Hepatic stellate cell (primary cell): ENCODE results near the gene TLE1.
A peak's percentile ranks its signal among the peaks of the same experiment; 100 is the strongest.

Source experiments
- DNase-seq: peaks from one replicate; pipeline ENCODE4 v3.0.0; 2011; ENCODE audit warnings: low spot score

TLE1 gene

DNA sequence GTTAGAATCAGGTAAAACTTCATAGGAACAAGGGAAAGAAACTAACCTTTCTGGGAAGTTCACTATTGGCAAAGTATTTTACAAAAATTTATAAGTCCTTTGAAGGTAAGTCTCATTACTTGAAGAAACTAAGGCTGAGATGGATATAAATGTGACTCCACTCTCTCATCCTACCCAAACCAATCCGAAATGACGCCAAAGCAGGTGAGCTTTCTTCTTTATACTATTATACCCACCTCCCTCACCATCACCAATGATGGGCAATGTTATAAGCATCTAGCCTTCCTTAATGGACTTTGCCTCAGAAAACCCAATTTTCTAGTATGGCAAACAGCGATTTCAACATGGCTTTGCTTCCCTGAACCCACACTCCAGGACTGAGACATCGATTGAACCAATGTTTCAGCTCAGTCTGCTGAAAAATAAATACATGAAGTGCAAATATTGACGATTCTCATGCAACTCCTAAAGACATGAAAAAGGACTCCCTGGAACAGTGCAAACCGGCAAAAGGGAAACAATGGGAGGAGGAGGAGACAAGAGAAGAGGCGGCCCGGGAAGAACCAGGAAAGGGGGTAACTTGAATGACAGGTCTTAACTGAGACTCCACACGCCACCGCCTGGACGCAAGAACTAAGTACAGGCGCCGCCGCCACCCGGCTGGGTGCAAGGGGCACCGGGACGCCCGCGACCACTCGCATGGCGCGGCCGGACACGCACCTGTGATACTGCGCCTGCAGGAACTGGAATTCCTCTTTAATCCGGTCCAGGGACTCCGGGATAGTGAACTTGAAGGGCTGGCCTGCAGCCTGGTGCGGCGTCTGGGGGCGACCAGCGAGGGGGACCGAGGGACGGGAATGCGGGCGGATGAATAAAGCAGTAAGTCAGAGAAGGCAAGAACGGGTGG lies 2.5 kb downstream of the TLE1 start:
- peak; percentile 84 for DNase-seq

DNA sequence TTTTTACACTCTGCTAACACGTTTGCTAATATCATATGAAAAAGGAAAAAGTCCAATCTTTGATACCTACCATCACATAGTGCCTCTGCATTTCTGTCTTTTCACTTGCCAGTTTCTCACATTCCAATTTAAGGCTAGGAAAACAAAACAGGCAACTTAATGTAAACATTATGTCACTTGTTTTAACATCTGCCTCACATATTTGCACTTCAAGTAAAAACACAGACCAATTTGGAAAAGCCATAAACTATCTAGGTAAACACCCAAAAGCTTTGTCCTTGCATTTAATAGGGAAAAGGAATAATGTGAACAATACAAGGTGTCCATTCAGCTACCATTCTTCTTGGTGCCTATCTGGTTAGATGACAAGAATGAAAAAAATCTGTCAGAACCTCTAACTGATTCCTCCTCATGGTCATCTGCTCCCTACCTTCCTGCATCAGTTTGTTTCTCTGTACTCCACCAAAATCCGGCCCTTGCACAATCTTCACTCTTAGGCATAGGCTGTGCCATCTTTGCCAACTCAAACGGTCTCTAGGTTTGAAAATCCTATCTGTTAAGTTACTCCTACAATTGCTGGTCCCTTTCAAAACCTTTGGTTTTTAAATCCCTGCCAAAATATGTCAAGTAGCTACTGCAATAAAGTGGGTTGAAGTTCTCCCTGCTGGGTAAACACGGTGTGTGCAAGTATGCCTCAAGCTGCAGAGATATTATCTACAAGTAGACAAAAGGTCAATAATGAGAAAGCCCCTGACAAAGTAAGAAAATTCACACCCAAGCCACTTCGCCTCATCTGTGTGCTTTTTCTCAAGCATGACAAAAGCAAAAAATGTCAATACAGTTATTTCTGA lies 3.4 kb downstream of the TLE1 start:
- peak; percentile 44 for DNase-seq

DNA sequence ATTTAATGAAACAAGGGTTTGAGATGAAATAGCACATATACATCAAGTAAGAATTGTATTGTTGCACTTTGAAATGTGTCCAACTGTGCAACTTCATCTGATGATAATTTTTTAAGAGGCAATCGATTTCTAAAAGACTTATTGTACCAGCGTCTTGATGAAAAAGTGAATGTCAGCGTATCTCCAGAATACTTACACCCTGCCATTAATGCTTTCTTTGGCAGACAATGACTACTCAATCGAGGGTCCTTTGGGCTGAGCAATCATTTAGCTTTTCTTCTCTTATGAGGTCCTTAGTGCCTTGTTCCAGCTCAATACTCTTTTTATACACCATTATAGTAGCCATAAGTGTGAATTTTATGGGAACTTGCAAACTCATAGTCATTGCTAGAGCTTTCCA lies 4.7 kb downstream of the TLE1 start:
- no peak for DNase-seq

DNA sequence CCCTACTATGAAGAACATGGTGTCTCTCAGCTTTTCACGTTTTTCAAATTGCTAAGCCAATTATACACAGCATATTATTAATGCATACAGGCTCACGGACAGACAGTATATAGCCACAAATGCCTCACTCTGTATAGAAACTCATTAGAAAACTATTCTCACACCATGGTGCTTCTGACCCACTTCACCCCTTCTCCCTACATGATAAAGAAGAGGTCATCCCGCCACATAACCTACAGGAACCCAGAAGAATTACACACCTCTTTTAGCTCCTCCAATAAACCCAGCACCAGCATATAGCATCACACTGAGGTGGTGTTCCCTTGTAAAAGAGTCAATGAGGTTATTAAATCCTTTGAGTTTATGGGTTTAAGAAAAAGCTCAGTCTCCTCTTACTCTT lies 5.6 kb downstream of the TLE1 start:
- DNase-seq = no peak

DNA sequence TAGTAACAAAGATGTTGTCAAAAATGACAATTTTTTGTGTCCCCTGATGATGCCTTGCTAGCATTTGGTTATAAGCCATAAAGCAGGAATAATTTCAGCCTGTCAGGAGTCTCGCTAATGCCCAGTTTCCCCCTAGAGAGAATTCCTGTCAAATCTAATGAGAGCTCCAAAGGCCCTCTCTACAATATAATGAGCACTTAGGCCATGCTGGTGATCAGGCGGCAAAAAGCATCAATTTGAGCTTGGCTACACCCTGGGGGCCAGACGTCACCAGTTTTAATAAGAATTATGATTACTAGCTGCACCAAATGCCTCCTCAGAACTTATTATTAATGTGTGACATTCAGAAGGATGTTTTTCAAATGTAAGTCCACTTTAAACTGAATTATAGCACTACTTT lies 6.1 kb downstream of the TLE1 start:
- no peak for DNase-seq

DNA sequence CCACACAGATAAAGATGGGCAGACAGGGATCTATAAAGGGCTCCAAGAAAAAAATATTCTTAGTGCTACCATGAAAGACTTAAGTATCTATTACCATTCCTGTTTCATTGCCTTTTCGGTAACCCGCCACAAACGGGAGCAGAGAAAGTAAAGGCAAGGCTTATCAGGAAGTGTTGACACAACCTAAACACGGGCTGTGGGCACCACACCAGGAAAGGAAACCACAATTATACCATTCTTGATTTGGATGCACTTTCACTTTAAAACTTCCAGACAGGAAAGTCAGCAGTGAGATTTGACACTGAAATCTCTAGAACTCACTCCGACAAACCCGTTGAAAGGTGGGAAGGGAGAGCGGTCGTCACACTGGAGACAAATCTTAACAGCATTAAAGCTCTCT lies 6.5 kb downstream of the TLE1 start:
- DNase-seq = no peak

DNA sequence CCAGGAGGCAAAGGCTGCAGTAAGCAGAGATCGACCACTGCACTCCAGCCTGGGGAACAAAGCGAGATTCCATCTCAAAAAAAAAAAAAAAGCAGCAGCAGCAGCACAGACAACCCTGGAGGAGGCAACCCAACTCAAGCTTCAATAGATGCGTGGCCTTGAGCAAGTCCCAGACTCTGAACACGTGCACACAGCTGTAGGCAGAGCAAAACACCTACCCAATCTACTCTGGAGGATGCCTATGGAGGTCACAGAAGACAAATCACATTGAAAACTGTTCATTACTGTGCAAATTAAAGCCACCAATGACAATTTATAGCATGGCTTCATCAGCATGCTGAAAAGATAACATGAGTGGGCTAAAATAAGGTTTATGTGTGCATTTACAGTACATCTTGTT lies 7.2 kb downstream of the TLE1 start:
- no peak for DNase-seq

DNA sequence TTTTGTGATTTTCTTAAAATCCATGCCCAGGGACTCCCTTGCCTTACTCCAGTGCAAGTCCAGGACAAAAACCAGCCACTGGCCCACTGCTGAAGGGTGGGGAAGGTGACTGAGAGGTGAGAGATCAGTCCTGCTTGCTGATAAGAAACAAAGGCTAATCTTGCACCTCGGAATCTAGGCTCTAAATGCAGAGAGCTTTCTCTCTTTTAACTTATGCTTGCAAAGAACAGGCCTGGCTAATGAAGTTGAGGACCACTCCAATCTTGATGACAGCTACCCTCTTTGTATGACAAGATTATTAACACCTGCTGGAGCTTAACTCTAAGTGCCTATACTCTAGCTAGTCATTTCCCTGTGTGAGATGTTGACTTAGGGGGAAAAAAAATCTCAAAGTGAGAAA lies 8.8 kb downstream of the TLE1 start:
- DNase-seq = no peak

DNA sequence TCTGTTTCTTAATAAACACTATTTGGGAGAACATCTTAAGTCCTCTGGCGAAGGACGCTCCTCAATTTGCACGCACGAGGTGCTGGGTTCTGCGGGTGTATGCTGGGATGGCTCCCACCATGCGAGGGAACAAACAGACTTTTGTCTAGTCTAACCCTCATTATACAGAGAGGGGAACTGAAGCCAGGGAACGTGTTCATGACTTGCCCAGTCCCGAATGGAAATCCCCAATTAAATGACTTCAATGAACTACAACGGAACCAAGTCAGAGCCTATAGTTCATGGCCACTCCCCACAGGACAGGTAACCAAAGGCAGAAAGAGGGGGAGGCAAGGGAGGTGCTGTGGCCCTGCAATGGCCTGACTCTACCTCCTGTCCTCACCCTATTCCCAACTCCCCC lies 9.3 kb downstream of the TLE1 start:
- no peak for DNase-seq

DNA sequence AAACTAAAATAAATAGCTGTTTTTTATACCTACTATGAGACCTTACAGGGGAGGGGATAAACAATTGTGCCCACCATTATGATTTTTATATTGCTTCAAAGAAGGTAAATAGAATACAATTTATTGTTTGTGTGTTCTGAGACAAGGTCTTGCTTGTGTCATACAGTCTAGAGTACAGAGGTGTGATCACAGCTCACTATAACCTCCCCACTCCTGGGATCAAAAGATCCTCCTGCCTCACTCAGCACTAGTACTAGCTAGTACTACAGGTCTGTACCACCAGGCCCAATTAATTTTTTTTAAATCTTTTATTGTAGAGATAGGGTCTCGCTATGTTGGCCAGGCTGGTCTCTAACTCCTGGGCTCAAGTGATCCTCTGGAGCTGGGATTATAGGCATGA lies 11.3 kb downstream of the TLE1 start:
- no peak for DNase-seq

DNA sequence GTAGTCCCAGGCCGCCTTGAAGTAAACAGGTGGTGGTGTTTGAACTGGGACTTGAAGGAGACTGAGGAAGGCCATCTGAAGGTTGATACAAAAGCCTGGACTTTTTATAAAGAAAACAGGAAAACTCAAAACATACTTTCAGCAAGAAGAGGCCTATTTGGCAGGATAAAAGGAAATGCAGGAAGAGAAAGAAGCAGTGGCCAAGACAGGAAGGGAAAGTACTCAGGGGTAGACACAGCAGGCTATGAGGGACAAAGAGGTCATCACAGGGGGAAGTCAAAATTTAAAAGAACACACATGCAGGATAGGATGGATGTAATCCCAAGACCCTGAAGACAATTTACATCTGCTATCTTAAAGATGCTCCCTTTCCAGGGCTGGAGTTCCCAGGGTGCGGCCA lies 13.0 kb downstream of the TLE1 start:
- DNase-seq = no peak

DNA sequence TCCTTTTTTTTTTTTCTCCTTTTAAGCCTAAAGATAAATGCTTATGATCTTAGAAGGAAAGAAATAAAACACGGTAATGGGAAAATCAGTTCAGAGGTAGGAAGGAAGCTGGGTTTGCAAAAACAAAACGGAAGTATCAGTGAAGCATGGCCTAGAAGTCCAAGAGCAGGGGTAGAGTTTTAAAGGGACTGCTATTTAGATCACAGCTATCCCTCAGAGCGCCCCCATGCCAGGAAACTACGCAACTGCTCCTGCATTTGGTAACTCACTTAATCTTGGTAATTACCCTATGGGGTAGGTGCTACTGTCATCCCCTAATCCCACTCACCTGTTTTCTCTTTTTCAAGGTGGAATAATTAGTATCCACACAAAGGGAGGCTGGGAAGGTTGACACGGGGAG lies 16.0 kb downstream of the TLE1 start:
- no peak for DNase-seq

DNA sequence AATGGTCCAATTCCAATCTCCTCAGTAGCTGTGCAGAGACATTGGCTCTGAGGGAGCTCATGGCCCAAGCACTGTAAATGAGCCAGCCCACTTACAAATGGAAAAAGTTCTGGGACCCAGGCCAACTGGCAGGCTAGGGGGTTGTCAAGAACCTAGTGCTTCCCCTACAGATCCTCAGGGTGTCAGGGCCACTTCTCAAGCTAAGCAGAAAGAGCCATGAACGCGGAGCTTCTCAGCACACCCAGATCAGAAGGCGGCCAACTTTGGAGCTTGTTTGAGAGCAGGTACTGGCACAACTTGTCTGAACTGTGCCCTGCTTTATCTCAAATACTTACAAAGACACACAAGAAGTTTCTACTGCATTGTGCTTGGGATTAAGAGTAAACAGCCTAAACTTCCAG lies 17.5 kb downstream of the TLE1 start:
- DNase-seq = no peak

DNA sequence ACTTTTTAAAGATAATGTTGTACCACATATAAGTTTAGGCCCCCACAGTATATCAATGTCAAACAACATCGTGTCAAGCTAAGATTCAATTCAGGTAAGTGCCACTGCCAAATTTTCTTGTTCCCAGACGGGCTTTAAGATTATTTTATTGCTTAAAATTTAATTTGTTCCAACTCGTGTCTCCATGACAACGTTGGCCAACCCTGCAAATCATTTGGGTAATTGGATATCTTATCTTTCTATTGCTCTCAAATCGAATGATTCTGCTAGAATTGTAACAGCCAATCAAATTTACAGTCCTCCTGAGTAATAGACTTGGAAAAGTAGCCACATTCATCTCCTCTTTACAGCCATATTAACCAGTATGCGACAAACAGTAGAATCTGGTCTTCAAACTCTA lies 19.5 kb downstream of the TLE1 start:
- no peak for DNase-seq

DNA sequence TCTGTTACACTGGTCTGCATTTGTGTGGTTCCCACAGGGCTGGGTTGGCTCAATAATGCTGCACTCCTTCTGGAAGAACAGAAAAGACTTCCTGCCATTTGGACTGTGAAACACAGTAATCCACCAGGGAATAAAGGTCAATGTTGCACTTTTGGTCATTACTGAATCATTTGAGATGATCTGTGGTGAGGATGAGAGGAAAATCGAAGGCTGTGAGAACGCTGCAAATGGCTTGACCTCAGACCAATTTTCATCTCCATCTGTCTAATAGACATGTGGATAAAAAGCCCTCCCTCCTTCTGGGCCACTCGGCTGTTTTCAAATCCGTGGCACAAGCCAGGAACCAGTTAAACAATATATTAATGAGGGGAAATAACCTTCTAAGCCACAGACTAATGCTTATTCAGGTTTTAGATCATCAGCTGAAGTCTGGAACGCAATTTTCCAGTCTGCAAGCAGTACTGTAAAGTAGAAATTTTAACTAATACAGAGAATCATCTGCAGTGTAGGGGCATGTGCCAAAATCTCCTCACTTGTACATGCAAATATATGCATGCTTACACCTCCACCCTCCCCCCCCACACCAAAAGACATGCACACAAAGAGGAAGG lies 20.2 kb downstream of the TLE1 start:
- DNase-seq = no peak

DNA sequence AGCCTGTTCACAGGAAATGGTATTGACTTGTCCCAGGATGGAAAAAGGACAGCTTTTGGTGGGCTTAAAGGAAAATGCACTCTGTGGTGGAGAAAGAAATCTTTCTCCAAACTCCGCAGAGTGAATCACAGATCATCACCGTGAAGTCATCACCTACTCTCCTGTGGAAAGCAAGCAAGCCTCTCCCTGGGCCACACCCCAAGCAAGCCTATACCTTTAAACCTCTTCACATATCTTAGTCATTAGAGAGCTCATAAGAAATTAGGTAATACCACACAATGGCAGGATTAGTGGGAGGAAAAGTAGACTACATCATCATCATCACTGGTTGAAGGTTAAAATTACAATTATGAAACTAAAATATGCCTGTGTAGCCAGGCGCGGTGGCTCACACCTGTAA lies 23.2 kb downstream of the TLE1 start:
- no peak for DNase-seq

DNA sequence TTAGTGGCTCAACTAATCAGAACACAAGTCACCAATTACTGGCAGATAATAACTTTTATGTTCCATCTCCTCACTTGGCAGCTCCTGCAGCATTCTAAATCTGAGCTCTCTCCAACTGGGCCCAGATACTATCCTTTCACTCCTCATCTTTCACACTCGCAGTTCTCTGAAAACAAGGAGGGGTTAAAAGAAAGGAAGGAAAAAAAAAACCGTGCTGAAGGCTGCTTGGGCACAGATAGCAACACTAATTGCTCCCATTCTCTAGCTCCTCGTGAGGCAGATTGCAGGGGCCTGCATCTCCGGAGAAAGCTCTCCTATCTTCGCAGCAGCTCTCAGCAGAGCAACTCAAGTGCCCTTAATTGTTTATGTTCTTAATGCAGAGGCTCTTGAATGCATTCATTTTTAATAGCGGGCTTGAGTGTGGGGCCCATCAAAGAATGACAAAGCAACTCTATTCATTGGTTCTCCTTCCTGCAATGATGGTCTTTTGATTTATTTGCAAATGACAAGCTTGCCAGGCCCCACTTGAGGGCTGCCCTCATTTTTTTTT lies 23.9 kb downstream of the TLE1 start:
- DNase-seq = no peak

DNA sequence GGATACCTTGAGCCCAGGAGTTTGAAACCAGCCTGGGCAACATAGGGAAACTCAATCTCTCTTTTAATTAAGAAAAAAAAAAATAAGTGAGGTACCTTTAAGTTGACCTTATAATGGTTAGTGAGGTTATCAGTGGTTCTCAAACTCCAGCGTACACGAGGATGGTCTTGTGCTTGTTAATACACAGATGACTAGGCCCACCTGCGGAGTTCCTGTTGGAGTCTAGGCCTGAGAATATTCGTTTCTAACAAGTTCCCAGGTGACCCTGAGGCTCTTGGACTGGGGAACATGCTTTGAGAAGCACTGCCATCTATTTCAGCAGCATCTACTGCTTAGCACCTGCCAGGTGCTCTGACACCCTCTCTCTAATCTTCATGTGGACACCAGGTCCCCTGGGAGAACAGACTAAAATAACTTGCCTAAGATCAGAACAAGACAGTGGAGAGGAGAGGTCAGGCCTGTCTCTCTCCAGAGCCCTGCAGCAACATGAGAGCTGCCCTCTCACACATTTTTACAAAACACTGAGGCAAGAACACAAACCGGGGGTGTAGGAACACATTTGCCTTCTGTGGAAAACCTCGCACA lies 24.6 kb downstream of the TLE1 start:
- DNase-seq = no peak

DNA sequence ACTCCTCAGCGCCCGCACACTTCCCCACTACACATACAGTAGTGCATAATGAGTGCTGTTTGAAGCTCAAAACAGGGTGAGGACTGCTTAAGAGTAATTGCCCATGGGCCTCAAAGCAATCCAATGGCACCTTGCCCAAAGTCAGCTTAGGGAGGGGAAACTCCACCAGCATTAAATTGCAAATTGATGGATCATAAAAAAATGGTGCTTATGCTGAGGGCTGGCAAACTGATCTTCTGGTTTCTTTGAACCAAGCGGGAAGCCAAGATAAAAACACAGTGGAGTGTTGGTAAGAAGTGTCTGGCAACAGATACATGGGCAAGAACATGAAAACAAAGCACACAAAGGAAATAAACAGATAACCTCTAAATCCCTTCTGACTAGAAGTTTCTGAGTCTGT lies 28.0 kb downstream of the TLE1 start:
- DNase-seq = no peak

DNA sequence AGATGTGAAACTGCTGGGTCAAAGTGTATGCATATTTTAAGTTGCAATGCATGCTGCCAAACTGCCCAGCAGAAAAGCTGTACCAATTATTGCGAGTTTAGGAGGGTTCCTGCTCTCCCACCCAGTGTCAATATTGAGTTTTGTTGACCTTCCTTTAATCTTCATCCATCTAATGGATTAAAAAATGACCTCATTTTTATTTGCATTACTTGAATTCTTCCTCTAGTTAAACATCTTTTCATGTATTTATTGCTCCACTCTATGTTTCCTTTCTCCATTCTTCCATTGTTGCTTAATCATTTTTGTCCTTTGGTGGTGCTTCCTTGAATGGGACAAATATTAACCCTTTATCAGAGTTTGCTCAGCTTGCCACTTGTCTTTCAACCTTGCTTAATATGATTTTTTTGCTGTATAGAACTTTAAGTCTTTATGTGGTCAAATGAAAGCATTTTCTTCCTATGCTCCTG lies 32.4 kb downstream of the TLE1 start:
- DNase-seq = no peak

DNA sequence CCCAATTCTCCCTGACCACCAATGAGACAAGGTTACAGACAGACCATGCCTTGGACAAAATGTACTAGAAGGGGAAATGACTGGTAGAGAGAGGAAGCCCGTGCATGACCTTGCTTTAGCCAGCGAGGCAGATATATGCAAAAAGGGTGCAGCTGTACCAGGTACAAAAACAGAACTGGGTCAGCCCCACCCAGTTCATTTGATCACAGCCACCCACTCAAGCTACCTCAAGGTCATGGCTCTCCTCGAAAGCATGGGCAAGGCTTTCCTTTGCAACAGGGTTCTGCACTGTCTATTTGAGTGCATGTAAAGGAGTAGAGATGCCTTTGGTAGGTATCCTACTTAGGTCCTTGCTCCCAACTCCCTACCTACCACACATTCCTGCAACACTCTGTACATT lies 33.3 kb downstream of the TLE1 start:
- no peak for DNase-seq

DNA sequence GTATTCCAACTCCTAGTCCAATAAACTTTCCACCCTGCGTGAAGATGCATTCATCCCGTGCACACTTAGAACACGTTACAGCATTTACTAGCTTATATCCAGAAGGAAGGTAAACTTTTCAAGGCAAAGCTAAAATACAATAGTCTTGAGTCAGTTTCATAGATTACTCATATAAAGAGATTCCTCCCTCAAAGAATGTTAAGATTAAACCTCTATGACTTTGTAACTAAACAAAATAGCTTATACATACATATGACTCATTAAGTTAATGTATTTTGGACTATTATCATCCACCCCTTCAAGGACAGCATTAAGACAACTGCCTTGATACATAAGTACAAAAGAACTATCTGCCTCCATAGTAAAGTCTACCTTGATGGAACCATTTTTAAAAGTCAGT lies 36.1 kb downstream of the TLE1 start:
- peak; percentile 49 for DNase-seq
